RCC 7860 (cell line): Measurements from ENCODE around the gene ZNF598.
"Not testable (repeated sequence)": the region's sequence is repeated elsewhere in the genome, so short reads cannot be mapped to it uniquely, and the experiment has no call there.

Experiments used
- DNase-seq: peaks from one replicate; pipeline ENCODE4 v3.0.0-alpha.2; 2015; ENCODE audit warnings: low spot score
- FAIRE-seq: peaks from 2 replicates; lab custom pipeline; 2012; peaks lifted over from hg19 to GRCh38; lab: Jason Lieb, UNC

ZNF598 gene

DNA sequence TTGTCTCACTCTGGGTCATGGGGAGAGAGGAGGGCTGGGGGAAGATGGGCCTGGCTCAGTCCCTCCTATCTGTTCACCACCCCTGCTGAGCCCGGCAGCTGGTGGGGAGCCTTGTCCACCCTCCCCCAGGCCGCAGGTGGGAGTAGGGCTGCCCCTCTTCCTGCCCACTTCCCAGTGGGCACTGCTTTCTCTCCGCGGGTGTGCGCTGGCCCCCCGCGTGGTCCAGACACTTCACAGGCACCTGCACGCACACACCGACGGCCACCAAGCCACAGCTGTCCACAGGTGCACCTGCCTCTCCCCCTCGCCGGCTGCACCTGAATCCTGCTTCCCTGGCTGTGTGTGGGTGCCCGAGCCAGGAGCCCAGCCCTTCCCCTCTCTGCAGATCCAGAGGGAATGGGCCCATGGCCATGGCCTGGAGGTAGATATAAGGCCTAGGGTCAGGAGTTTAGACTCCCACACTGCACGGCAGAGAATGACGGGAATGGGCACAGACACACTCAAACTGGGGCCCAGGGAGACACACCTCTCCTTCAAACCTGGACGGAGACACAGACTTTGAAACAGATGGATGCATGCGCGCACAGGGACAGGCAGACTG lies 19.1 kb upstream of the ZNF598 start:
- DNase-seq = no peak
- FAIRE-seq = no peak

DNA sequence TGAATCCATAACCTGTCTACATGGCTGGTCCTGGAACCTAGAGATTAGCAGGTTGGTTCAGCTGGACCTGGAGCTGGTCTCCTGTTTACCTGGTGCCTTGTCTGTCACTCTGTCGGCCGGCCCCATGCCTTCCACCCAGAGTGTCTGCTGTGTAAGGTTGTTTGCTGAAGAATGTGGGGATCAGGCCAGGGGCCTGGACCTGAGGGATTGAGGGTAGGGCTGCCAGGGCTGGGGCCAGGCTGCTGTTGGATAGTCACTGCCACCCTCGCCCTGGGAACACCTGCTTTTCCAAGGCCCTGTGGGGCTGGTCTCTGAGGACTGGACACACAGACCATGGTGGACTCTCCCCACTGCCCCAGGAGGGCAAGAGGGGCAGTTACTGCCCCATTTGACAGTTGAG lies 18.5 kb upstream of the ZNF598 start:
- FAIRE-seq = no peak
- DNase-seq = no peak

DNA sequence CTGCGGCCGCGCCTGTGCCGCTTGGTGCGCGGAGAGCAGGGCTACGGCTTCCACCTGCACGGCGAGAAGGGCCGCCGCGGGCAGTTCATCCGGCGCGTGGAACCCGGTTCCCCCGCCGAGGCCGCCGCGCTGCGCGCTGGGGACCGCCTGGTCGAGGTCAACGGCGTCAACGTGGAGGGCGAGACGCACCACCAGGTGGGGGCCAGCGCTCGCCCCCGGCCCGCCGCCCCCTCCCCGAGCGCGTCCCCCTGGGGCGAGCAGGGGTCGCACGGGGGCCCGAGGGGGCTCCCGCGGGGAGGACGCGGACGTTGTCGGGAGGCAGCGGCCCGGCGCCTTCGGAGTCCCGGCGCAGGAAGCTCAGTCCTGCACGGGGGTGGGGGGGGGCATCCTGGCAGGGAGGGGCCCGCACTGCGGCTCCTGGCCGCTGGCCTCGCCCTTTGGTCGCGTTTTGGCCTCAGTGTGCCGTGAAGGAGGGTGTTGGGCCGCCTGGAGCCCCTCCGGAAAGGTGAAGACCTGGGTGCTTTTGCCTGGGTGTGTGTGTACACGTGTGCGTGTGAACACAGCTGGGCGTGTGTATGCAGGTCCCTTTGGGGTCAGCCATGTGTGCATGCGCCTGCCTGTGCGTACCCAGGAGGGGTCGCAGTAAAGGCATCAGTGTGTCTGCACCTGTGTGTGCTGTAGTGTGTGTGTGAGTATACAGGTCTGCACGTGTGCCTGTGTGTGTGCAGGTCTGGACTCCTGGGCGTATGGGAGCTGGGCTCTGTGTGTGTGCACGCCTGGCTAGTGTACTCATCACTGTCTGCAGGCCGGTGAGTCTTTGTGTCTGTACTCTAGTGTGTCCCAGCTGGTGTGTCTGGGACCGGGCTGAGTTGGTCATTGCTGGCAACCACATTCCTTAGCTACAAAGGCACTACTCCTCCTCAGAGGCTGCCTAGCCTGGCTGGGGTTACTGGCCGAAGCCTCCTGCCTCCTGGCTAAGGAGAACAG lies 17.7 kb upstream of the ZNF598 start:
- no peak for FAIRE-seq
- DNase-seq = peak; percentile 25

DNA sequence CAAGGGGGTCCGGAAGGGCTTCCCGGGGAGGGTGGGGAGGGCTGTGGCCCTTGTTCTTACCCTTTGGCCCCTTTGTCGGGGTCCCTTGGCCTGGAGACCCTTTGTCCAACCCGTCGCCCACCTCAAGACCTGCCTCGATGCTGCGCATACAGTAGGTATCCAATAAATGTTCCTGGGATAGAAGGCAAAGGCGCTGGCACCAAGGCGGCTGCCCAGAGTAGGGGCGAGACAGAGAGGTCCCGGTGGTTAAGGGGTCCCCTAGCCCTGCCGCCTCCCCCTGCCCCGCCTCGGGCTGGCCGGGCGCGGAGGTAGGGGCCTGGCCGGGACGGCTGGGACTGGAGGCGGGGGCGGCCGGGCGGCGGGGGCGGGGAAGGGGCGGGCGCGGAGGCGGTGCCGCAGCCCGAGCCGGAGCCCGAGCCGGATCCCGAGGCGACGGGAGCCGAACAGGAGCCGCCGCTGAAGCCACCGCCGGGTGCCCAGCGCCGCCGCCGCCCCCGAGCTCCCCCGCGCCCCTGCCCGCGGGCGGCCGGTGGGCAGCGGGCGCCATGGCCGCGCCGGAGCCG lies 16.9 kb upstream of the ZNF598 start, which contains the start of gene NHERF2:
NHERF2 (plus strand) TSS at position 442 of the 563 bp plus-strand sequence; CDS start at position 546, 104 bp downstream.
- no peak for FAIRE-seq
- no peak for DNase-seq

DNA sequence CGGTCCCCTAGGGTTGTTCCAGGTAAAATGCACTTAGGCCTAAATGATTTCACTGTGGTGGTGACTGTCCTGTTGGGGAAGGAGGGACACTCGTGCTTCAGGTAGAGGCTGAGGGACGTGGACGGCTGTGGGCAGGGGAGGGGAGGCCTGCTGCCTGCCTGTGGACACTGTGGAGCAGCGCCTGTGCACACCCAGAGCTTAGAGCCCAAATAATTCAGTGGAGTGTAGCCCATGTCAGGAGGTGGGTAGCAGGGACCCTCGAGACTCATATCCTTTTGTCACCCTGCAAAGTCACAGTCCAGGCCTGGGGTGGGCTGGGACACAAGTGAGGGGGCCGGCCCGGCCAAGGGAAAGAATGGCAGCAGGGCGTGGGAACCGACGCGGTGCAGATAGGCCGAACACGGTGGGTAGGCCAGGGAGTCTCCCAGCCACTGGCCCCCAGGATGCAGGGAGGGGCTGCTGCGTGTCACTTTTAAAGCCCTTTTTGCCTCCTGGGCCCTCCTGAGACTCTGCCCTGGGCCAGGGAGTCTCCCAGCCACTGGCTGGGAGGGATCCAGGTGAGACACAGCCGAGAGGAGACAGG lies 16.3 kb upstream of the ZNF598 start:
- DNase-seq = no peak
- FAIRE-seq = no peak

DNA sequence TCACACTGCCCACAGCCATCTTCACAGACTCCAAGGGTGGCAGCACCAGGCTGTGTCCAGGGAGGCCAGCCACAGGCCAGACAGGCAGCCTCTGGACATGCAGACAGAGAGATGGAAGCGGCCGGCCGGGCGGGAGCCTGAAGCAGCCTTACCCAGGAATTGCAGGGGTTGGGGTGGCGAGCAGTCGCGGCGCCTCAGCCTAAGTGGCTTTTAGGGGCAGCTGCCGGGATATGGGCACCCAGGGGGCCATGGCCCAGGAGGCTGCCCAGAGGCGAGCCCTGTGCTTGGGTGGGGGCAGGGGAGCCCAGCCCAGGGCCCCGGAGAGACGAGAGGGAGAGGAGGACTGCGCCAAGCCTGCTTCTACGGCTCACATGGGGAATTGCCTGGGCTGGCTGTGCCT lies 15.6 kb upstream of the ZNF598 start:
- DNase-seq (no peak), FAIRE-seq (no peak)

DNA sequence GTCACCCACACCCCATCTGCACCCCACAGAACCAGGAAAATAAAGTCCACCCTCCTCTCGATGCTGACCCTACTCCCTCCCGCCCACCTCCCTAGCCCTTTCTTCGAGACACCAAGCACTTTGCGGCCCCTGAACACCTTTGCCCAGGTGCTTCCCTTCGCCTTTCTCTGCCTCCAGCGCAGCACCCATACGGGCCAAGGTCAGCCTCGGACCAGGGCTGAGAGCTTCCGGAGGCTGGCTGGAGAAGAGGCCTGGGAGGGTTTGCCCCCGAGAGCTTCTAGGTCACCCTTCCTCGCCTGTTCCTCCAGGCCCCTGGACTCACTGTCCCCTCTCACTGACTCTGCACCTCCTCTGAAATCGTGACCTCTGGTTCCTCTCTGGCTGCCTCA lies 14.4 kb upstream of the ZNF598 start:
- DNase-seq = no peak
- FAIRE-seq = no peak

DNA sequence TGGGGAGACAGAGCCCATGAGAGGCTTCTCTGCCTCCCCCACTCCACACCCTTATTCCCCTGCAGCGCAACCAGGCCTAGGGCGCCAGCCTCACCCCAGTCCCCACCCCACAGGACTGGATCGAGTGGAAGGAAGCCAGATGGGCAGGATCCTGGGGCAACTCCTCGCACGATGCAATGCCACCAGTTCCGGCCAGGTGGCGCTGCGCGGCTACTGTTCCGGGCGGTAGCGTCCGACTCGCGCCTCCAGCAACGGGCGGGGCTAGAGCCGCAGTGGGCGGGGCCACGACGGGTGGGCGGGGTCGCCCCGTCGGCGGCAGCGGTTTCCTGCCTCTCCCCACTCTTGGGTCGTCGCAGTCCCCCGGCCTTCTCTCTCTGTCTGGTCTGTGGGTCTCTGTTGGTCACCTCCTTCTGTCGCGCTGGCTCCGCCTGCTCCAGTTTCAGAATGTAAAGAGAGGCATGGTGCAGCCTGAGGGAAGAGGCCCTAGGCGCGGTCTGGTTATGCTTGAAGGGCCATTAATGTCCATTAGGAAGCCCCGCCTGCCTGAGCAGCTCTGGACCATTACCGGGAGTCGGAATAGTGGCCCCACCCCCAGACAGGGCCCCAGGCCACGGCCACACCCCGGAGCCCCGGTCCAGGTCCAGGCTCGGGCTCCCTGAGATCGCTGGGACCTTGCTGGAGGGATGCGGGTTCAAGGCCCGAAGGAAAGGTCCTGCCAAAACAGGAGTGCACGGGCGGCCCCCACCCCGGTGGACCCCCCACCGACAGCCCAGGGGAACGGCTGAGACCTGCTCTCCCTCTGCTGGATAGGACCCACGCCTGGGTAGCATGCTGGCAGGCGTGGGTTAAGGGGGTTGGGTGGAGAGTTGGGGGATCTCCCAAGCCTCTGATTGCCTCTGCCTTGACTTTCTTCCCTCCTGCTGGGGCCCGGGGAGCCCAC lies 13.7 kb upstream of the ZNF598 start:
- FAIRE-seq = no peak
- peak; percentile 71 for DNase-seq

DNA sequence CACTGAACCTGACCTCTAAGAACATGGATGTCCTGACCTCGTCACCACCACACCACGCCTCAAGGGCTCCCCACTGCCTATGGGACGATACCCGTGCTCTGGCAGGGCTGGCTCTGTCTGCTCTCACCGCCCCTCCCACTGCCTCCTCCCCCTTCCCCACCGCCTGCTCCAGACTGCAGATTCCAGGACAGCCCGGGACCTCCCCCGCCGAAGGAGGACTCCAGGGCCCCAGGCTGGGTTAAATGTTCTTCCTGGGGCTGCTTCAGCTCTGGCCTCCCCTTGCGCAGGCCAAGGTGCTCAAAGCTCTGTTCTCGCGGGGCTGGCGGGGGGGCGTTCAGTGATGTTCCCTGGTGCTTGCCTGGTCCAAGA lies 13.1 kb upstream of the ZNF598 start:
- FAIRE-seq = no peak
- DNase-seq = no peak

DNA sequence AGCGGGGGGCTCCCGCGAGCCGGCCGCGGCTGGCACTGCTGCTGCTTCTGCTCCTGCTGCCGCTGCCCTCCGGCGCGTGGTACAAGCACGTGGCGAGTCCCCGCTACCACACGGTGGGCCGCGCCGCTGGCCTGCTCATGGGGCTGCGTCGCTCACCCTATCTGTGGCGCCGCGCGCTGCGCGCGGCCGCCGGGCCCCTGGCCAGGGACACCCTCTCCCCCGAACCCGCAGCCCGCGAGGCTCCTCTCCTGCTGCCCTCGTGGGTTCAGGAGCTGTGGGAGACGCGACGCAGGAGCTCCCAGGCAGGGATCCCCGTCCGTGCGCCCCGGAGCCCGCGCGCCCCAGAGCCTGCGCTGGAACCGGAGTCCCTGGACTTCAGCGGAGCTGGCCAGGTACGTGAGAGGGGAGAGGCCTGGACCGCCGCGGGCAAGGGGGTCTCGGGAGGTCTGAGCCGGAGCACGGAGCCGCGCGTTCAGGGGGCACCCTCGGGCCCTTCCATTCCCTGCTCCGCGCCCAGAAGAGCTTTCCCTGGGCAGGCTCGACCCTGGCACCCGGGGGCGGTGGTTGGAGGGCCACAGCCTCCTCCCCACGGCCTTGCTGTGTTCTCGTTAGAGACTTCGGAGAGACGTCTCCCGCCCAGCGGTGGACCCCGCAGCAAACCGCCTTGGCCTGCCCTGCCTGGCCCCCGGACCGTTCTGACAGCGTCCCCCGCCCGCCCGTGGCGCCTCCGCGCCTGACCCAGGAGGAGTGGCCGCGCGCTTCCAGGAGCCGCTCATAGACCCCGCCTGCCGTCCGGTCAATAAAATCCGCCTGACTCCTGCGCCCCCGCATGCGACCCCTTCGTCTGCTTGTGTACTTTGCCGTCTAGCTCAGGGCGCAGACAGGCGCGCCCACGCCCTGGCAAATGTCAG lies 10.6 kb upstream of the ZNF598 start:
- DNase-seq (no peak), FAIRE-seq (no peak)

DNA sequence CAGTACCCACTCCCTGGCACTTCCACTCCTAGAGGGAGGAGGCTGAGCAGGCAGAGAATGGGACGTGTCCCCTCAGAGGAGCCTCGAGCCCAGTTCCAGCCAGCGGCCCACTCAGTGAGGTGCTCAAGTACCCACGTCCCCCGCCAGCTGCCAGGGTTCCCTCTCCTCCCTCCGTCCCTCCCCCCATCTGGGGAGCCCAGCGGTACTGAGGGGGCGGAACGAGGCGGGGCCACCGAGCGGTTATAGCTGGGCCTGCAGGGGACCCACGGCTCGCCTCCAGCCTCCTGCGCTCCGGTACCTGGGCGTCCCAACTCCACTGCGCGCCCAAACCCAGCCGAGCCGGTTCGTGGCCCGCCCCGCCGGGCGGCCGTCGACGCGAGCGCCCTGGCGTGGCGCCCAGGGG lies 9.9 kb upstream of the ZNF598 start, which contains the start of gene NPW:
NPW (plus strand) TSS at position 268 of the 403 bp plus-strand sequence.
- FAIRE-seq = no peak
- DNase-seq = no peak

DNA sequence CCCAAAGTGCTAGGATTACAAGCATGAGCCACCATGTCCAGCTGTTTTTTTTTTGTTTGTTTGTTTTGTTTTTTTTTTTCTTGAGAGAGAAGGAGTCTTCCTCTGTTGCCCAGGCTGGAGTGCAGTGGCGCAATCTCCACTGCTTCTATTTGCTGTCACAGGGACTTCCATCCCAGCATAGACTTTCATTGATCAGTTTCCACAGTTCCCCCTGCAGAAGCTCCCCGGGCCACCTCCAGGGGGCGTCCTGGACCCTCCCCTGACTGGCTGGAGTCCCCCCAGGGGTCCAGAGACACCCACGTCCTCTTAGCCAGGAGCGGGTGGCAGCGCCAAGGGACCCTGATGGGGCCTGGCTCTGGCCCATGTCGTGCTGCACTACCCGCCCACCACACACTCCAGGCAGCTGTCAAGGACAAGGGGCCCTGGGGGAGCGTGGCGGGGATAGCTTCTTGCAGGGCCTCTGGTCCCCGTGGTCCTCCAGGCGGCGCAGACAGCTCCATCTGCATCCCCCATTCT lies 6.8 kb upstream of the ZNF598 start:
- FAIRE-seq = no peak
- DNase-seq = no peak

DNA sequence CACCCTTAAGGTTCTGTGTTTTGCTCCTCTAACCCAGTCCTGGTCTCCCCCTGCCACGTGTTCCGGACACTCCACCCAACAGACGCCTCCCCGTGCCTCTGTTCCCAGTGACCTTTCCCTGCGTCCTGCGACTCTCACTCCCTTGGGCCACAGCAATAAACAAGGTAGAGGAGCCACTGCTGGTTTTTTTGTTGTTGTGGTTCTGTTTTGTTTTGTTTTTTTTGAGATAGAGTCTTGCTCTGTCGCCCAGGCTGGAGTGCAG lies 6.3 kb upstream of the ZNF598 start:
- FAIRE-seq = no peak
- no peak for DNase-seq

DNA sequence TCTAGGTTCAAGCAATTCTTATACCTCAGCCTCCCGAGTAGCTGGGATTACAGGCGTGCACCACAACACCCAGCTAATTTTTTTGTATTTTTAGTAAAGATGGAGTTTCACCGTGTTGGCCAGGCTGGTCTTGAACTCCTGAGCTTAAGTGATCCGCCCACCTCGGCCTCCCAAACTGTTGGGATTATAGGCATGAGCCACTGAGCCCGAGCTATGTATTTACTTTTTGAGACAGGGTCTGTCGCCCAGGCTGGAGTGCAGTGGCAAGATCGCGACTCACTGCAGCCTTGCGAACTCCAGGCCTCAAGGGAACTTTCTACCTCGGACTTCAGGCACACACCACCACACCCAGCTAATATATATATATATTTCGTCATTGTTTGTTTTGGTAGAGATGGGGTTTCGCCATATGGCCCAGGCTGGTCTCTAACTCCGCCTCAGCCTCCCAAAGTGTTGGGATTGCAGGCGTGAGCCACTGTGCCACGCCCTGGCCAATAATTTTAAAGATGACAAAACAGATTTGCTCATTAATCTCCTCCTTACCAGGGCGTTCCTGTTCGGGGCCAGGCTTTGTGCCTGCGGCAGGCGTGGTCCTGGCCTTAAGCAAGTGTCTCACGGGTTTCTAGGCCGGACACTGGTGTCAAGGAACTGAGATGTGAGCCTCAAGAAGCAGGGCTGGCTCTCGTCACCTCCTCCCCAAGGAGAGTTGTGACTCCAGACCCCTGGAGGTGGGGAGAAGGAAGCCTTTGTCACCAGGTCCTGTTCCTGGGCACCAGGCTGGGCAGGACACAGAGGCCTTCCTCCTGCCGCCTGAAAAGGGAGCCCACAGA lies 5.7 kb upstream of the ZNF598 start:
- DNase-seq = no peak
- no peak for FAIRE-seq

DNA sequence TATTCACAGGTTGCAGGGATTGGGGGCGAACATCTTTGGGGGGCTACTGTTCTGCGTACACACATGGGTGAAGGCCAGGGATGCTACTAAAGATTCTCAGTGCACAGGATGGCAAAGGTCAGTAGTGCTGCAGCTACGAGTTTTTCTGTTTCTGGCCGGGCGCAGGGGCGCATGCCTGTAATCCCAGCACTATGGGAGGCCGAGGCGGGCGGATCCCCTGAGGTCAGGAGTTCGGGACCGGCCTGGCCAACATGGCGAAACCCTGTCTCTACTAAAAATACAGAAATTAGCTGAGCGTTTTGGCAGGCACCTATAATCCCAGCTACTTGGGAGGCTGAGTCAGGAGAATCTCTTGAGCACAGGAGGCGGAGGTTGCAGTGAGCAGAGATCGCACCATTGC lies 3.9 kb upstream of the ZNF598 start:
- no peak for FAIRE-seq
- no peak for DNase-seq

DNA sequence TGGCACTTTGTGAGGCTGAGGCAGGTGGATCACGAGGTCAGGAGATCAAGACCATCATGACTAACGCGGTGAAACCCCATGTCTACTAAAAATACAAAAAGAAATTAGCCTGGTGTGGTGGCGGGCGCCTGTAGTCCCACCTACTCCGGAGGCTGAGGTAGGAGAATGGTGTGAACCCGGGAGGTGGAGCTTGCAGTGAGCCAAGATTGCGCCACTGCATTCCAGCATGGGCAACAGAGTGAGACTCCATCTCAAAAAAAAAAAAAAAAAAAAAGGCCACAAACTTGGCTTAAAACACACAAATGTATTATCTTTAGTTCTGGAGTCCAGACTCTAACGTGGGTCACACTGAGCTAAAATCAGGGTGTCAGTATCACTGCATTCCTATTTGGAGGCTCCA lies 2.1 kb upstream of the ZNF598 start:
- not testable (repeated sequence) for DNase-seq, FAIRE-seq

DNA sequence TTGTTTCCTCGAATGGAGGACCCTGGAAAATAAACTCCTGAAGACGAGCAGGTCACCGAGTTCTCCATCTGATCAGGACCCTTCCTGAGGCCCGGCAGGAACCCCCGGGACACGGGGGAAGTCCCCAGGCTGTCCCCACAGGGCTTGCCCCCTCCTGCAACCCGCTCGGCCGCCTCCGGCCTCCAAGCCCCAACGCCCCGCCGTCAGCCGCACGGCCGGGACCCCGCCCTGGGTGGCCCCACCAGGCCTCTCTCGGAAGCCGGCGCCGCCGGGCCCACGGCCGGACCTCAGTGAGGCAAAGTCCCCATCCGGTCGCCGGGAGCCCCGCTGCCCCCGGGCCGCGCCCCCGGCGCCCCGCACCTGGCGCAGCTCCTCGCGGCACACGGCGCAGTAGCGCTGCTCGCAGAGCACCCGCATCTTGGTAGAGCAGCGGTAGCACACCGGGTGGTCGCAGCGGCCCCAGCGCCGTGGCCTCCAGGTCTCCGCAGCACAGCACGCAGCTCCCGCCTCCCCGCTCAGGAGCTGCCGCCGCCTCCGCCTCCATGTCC lies 383 bp downstream of the ZNF598 start:
- no peak for DNase-seq
- FAIRE-seq = no peak

DNA sequence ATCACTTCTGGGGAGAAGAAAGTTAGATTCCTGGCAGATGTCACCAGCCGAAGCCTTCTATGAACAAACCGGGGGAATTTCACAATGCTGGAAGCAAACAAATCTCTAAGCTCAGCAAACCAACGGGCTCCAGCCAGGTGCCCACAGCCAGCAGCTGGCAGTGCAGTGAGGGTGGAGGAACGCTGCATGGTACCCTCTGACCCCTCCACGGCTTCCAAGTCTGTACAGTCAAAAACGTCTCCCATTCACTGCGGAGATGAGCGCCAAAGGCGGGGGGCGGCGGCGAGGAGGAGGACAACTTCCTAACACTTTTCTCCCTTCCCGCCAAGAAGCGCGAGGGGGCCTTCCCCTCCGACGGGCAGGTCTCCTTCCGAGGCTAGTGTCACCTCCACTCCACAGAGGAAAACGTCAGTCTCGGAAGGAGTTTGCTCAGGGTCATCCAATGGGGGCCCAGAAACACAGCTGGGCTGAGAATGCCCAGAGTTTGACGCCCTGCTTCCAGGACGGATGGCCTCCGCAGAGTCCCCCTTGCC lies 924 bp downstream of the ZNF598 start:
- FAIRE-seq = no peak
- DNase-seq = no peak
